ENCODE results near the gene ATP8A2.
"Not testable (repeated sequence)": the region's sequence is repeated elsewhere in the genome, so short reads cannot be mapped to it uniquely, and the experiment has no call there.

ATP8A2 gene

DNA sequence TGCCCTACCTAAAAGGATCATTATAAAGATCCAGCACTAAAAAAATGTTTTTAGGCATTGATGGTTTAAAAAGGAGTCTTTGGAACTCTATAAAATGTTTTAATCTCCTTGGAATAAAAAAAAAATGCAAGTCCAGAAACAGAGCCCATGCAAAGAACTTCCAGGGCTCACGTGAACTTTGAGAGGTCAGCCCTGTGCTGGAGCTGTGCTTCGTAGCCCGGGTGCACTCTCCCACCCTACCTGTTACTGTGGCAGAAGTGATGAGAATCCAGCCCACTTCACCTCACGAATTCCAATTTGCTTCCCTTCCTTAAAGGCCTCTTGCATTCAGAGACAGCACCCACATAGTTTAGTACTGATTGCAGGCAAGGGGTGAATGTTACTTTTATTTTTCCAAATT, 412.3 kb downstream of the ATP8A2 start:
- no peak overlapping the region for H3K9ac ChIP-seq (ENCODE audit: low read length in 2 of 2)
- no peaks in the 10 kb centered on the region for H3K36me3 ChIP-seq (ENCODE audit: control insufficient read depth in 2 of 2, insufficient read depth in 2 of 2, low read length in 2 of 2)
- no peak overlapping the region for H3K27ac ChIP-seq (ENCODE audit: low read length)

DNA sequence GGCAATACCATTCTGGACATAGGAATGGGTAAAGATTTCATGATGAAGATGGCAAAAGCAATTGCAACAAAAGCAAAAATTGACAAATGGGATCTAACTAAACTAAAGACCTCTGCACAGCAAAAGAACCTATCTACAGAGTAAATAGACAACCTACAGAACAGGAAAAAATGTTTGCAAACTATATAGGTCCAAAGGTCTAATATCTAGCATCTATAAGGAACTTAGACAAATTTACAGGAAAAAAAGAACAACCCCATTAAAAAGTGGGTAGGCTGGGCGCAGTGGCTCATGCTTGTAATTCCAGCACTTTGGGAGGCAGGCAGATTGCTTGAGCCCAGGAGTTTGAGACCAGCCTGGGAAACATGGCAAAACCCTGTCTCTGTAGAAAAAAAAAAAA, 418.4 kb downstream of the ATP8A2 start:
- H3K4me1 ChIP-seq (ENCODE audit: control insufficient read depth, insufficient read depth, low read length); H3K36me3 ChIP-seq (ENCODE audit: control insufficient read depth in 2 of 2, insufficient read depth in 2 of 2, low read length in 2 of 2); H3K27ac ChIP-seq (ENCODE audit: low read length); H3K9me3 ChIP-seq (ENCODE audit: control insufficient read depth in 2 of 2, low read length in 2 of 2); H3K9ac ChIP-seq (ENCODE audit: low read length in 2 of 2); H3K4me3 ChIP-seq (ENCODE audit: low read length in 2 of 2); H3K27me3 ChIP-seq (ENCODE audit: control insufficient read depth in 1 of 2, insufficient read depth in 2 of 2, low read length in 2 of 2): not testable (repeated sequence)

More for the DNA sequence above, 412.3 kb downstream of the ATP8A2 start:
- Histone ChIP-seq H3K4me1 (ENCODE audit: control insufficient read depth, insufficient read depth, low read length) (no peaks in the 10 kb centered on the region), H3K4me3 (ENCODE audit: low read length in 2 of 2) (no peak overlapping the region), H3K27me3 (ENCODE audit: control insufficient read depth in 1 of 2, insufficient read depth in 2 of 2, low read length in 2 of 2) (no peaks in the 10 kb centered on the region), H3K9me3 (ENCODE audit: control insufficient read depth in 2 of 2, low read length in 2 of 2) (no peaks in the 10 kb centered on the region)

DNA sequence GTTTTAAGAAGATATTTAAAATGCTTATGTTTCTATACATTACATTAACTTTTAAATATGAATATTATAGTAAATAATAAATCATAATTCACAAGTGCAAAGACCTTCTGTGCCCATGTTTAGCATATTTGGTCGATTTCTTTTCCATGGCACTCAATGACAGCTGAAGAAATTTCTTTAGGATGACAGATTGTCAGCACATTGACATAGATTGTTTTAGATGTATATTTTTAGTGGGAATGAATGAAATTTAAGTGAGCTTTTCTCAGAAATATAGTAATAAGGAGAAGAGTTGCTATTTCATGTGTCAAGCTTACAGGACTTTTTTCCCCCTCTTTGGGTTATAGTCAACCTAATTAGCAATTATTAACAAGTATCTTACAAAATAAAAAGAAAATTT, 423.5 kb downstream of the ATP8A2 start:
- no peaks in the 10 kb centered on the region for H3K36me3 ChIP-seq (ENCODE audit: control insufficient read depth in 2 of 2, insufficient read depth in 2 of 2, low read length in 2 of 2)
- H3K4me3 ChIP-seq (ENCODE audit: low read length in 2 of 2), result no peak overlapping the region
- no peak overlapping the region for H3K27ac ChIP-seq (ENCODE audit: low read length)
- H3K4me1 ChIP-seq (ENCODE audit: control insufficient read depth, insufficient read depth, low read length), result no peaks in the 10 kb centered on the region
- no peaks in the 10 kb centered on the region for H3K27me3 ChIP-seq (ENCODE audit: control insufficient read depth in 1 of 2, insufficient read depth in 2 of 2, low read length in 2 of 2)
- H3K9me3 ChIP-seq (ENCODE audit: control insufficient read depth in 2 of 2, low read length in 2 of 2), result no peaks in the 10 kb centered on the region
- no peak overlapping the region for H3K9ac ChIP-seq (ENCODE audit: low read length in 2 of 2)

DNA sequence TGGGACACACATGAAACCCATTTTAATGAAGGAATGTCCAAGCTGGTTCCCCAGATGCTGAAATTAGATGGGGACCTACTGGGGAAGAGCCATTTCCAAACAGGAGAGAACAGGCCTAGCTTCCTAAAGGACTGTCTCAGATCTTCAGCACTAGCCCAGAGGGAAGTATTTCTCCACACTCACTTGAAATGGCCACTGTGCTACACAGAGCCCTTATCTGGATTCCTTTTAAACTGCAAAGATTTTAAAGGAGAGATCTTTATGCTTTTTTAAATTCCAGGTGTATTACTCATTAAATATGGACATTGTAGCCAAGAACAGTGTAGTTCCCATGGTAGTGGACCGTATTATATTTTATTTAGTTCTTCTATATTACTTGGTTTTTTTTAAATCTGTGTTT, 424.7 kb downstream of the ATP8A2 start:
- Histone ChIP-seq H3K9me3 (ENCODE audit: control insufficient read depth in 2 of 2, low read length in 2 of 2) (no peaks in the 10 kb centered on the region), H3K27me3 (ENCODE audit: control insufficient read depth in 1 of 2, insufficient read depth in 2 of 2, low read length in 2 of 2) (no peaks in the 10 kb centered on the region), H3K27ac (ENCODE audit: low read length) (no peak overlapping the region), H3K36me3 (ENCODE audit: control insufficient read depth in 2 of 2, insufficient read depth in 2 of 2, low read length in 2 of 2) (no peaks in the 10 kb centered on the region), H3K4me3 (ENCODE audit: low read length in 2 of 2) (no peak overlapping the region), H3K9ac (ENCODE audit: low read length in 2 of 2) (no peak overlapping the region), H3K4me1 (ENCODE audit: control insufficient read depth, insufficient read depth, low read length) (no peaks in the 10 kb centered on the region)

DNA sequence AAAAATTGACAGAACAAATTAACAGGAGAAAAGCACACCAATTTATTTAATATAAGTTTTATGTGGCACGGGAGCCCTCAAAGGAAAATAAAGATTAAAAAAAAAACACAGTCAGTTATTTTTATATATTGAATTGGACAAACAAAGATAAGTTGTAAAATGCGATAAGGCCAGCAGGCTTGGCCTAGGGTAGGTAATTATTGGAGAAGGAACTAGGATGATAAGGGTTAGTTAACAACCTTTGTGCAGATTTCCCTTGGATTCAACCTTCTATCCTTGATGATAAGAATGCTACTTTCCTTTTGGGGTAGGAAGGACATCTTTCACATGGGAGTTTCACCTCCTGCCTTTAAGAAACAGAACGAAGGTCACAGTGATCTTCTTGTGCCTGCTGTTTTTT, 427.2 kb downstream of the ATP8A2 start:
- Histone ChIP-seq H3K27ac (ENCODE audit: low read length) (no peak overlapping the region), H3K27me3 (ENCODE audit: control insufficient read depth in 1 of 2, insufficient read depth in 2 of 2, low read length in 2 of 2) (no peaks in the 10 kb centered on the region), H3K4me3 (ENCODE audit: low read length in 2 of 2) (no peak overlapping the region), H3K9me3 (ENCODE audit: control insufficient read depth in 2 of 2, low read length in 2 of 2) (no peaks in the 10 kb centered on the region), H3K36me3 (ENCODE audit: control insufficient read depth in 2 of 2, insufficient read depth in 2 of 2, low read length in 2 of 2) (no peaks in the 10 kb centered on the region), H3K9ac (ENCODE audit: low read length in 2 of 2) (no peak overlapping the region), H3K4me1 (ENCODE audit: control insufficient read depth, insufficient read depth, low read length) (no peaks in the 10 kb centered on the region)

- Histone ChIP-seq H3K9ac (ENCODE audit: low read length in 2 of 2) (no peak overlapping the region), H3K36me3 (ENCODE audit: control insufficient read depth in 2 of 2, insufficient read depth in 2 of 2, low read length in 2 of 2) (no peaks in the 10 kb centered on the region)
Measured at GRCh38 chr13:25800523-25800922, 428.7 kb downstream of the ATP8A2 start.

DNA sequence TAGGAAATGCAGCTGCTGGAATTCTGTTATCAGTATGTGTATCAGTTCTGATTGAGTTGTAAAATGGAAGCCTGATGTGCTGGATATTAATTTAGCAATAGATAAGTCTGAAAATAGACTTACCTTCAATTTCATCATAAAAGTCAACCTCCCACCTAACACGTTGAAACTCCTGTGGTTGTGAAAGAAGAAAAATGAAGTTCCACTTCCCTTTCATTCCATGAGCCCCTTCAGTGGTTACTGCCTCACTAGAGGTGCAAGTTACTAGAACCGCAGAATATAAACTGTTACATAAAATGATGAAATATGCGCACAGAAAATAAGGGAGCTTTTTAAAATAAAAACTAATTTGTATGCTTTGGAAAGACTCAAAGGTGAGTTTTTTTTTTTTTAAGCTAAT, 430.8 kb downstream of the ATP8A2 start:
- Histone ChIP-seq H3K9ac (ENCODE audit: low read length in 2 of 2) (no peak overlapping the region), H3K27ac (ENCODE audit: low read length) (no peak overlapping the region), H3K4me3 (ENCODE audit: low read length in 2 of 2) (no peak overlapping the region), H3K27me3 (ENCODE audit: control insufficient read depth in 1 of 2, insufficient read depth in 2 of 2, low read length in 2 of 2) (no peaks in the 10 kb centered on the region), H3K4me1 (ENCODE audit: control insufficient read depth, insufficient read depth, low read length) (no peaks in the 10 kb centered on the region), H3K36me3 (ENCODE audit: control insufficient read depth in 2 of 2, insufficient read depth in 2 of 2, low read length in 2 of 2) (no peaks in the 10 kb centered on the region), H3K9me3 (ENCODE audit: control insufficient read depth in 2 of 2, low read length in 2 of 2) (no peaks in the 10 kb centered on the region)

More at GRCh38 chr13:25800523-25800922, 428.7 kb downstream of the ATP8A2 start:
- no peak overlapping the region for H3K4me3 ChIP-seq (ENCODE audit: low read length in 2 of 2)
- H3K27me3 ChIP-seq (ENCODE audit: control insufficient read depth in 1 of 2, insufficient read depth in 2 of 2, low read length in 2 of 2), result no peaks in the 10 kb centered on the region
- H3K9me3 ChIP-seq (ENCODE audit: control insufficient read depth in 2 of 2, low read length in 2 of 2), result no peaks in the 10 kb centered on the region
- H3K4me1 ChIP-seq (ENCODE audit: control insufficient read depth, insufficient read depth, low read length), result no peaks in the 10 kb centered on the region
- H3K27ac ChIP-seq (ENCODE audit: low read length), result no peak overlapping the region

DNA sequence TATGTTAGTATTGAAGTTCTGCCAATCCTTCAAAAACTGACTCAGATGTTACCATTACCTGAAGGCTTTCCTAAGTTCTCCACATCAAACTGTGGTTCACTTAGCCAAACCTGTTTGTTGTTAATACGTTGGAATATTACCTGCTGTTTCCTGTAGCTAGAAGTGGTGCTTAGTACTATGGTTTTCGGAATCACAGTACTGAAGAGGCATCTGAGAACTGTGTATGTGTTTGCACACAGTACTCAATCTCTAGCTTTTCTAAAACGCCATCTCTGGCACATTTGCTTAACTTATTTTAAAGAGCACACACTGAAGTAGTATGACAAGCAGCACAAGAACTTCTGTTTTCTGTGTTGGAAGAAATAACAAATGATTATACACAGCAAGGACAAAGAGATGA, 431.9 kb downstream of the ATP8A2 start:
- H3K27ac ChIP-seq (ENCODE audit: low read length), result no peak overlapping the region
- no peaks in the 10 kb centered on the region for H3K27me3 ChIP-seq (ENCODE audit: control insufficient read depth in 1 of 2, insufficient read depth in 2 of 2, low read length in 2 of 2)
- no peak overlapping the region for H3K4me3 ChIP-seq (ENCODE audit: low read length in 2 of 2)
- no peaks in the 10 kb centered on the region for H3K36me3 ChIP-seq (ENCODE audit: control insufficient read depth in 2 of 2, insufficient read depth in 2 of 2, low read length in 2 of 2)
- no peaks in the 10 kb centered on the region for H3K9me3 ChIP-seq (ENCODE audit: control insufficient read depth in 2 of 2, low read length in 2 of 2)
- H3K9ac ChIP-seq (ENCODE audit: low read length in 2 of 2), result no peak overlapping the region
- H3K4me1 ChIP-seq (ENCODE audit: control insufficient read depth, insufficient read depth, low read length), result no peaks in the 10 kb centered on the region

DNA sequence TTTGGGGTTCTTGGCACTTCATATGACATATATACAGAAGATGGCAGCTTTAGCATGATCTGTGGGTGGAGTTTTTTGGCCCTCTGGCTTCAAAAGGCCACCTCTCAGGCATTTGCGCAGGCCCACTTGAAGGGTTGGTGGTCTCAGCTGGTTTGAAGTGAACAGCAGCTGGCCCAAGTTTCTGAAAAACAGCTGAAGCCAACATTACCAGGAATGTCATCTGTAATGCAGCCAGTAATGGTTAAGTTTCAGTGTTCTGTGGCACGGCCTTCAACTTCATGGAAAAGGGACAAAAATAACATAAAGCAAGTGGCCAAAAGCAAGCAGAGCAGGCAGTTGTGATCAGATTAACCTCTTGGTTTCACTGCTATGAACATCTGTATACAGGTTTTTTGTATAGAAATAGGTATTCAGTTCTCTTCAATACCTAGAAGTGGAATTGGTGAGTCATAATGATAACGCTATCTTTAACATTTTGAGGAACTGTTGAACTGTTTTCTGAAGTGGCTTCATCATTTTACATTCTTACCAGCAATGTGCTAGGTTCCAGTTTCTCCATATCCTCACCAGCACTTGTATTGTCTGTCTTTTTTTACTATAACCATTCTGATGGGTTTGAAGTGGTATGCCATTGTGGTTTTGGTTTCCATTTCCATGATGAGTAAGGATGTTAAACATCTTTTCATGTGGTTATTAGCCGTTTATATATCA, 434.6 kb downstream of the ATP8A2 start:
- Histone ChIP-seq H3K27ac (ENCODE audit: low read length) (no peak overlapping the region), H3K27me3 (ENCODE audit: control insufficient read depth in 1 of 2, insufficient read depth in 2 of 2, low read length in 2 of 2) (peaks cover 0 to 4% of the 10 kb centered on the region in 2 donors), H3K9ac (ENCODE audit: low read length in 2 of 2) (no peak overlapping the region), H3K4me3 (ENCODE audit: low read length in 2 of 2) (no peak overlapping the region), H3K9me3 (ENCODE audit: control insufficient read depth in 2 of 2, low read length in 2 of 2) (no peaks in the 10 kb centered on the region), H3K4me1 (ENCODE audit: control insufficient read depth, insufficient read depth, low read length) (no peaks in the 10 kb centered on the region), H3K36me3 (ENCODE audit: control insufficient read depth in 2 of 2, insufficient read depth in 2 of 2, low read length in 2 of 2) (no peaks in the 10 kb centered on the region)

- H3K4me1 ChIP-seq (ENCODE audit: control insufficient read depth, insufficient read depth, low read length), result no peaks in the 10 kb centered on the region
- H3K9ac ChIP-seq (ENCODE audit: low read length in 2 of 2), result no peak overlapping the region
- no peaks in the 10 kb centered on the region for H3K36me3 ChIP-seq (ENCODE audit: control insufficient read depth in 2 of 2, insufficient read depth in 2 of 2, low read length in 2 of 2)
Measured at GRCh38 chr13:25807562-25807961, 435.8 kb downstream of the ATP8A2 start.

GRCh38 chr13:25811506-25811905, 439.7 kb downstream of the ATP8A2 start:
- Histone ChIP-seq H3K9me3 (ENCODE audit: control insufficient read depth in 2 of 2, low read length in 2 of 2) (no peaks in the 10 kb centered on the region), H3K4me3 (ENCODE audit: low read length in 2 of 2) (no peak overlapping the region), H3K27me3 (ENCODE audit: control insufficient read depth in 1 of 2, insufficient read depth in 2 of 2, low read length in 2 of 2) (peaks cover 0 to 4% of the 10 kb centered on the region in 2 donors), H3K36me3 (ENCODE audit: control insufficient read depth in 2 of 2, insufficient read depth in 2 of 2, low read length in 2 of 2) (no peaks in the 10 kb centered on the region), H3K27ac (ENCODE audit: low read length) (no peak overlapping the region), H3K4me1 (ENCODE audit: control insufficient read depth, insufficient read depth, low read length) (no peaks in the 10 kb centered on the region), H3K9ac (ENCODE audit: low read length in 2 of 2) (no peak overlapping the region)

More at GRCh38 chr13:25807562-25807961, 435.8 kb downstream of the ATP8A2 start:
- Histone ChIP-seq H3K27me3 (ENCODE audit: control insufficient read depth in 1 of 2, insufficient read depth in 2 of 2, low read length in 2 of 2) (peaks cover 0 to 4% of the 10 kb centered on the region in 2 donors), H3K27ac (ENCODE audit: low read length) (no peak overlapping the region), H3K9me3 (ENCODE audit: control insufficient read depth in 2 of 2, low read length in 2 of 2) (no peaks in the 10 kb centered on the region), H3K4me3 (ENCODE audit: low read length in 2 of 2) (no peak overlapping the region)
